ENCODE results near the gene B3GAT1.
"Not testable (repeated sequence)": the region's sequence is repeated elsewhere in the genome, so short reads cannot be mapped to it uniquely, and the experiment has no call there.

Gene B3GAT1, protein sequence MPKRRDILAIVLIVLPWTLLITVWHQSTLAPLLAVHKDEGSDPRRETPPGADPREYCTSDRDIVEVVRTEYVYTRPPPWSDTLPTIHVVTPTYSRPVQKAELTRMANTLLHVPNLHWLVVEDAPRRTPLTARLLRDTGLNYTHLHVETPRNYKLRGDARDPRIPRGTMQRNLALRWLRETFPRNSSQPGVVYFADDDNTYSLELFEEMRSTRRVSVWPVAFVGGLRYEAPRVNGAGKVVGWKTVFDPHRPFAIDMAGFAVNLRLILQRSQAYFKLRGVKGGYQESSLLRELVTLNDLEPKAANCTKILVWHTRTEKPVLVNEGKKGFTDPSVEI

DNA sequence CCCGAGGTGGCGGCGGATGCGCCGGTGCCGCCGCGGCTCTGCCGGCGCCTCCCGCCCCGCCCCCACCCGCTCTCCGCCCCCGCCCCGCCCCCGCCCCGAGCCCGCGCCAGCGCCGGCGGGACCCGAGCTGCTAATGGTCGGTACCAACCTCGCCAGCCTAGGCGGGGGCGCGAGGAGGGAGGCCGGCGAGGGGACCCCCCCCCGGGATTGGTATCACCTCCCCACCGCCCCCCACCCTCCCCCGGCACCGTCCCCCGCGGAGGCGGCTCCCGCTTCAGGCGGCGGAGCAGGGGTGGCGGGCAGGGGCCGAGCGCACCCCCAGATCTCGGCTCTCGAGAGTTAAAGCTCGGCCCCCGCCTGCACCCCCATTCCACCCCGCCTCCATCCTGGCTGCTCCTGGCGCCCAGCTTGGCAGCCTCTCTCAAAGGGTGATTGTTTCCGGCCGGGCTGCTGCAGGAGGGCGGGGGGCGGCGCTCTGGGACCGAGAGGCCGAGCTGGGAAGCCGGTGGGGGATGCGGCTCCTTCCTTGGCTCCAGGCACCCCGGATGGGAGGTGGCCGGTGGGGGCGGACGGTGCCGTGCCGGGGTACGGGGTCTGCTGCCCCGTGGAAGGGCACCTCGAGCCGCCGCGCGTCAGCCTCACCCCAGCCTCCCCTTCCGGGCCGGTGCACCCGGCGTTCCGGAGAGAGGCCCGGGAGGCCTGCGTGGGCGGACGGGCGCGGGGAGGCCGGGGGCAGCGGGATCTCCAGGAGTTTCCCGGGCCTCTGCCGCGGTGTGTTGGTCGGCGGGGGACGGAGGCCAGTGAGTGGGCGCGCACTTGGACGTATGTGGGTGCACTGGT lies at the start of gene B3GAT1:
Gene B3GAT1, minus strand, starts transcription at position 40 of the 840 bp plus-strand sequence. CDS start 24,583 bp downstream, outside the sequence.
- TF ChIP-seq, protein P1, sequence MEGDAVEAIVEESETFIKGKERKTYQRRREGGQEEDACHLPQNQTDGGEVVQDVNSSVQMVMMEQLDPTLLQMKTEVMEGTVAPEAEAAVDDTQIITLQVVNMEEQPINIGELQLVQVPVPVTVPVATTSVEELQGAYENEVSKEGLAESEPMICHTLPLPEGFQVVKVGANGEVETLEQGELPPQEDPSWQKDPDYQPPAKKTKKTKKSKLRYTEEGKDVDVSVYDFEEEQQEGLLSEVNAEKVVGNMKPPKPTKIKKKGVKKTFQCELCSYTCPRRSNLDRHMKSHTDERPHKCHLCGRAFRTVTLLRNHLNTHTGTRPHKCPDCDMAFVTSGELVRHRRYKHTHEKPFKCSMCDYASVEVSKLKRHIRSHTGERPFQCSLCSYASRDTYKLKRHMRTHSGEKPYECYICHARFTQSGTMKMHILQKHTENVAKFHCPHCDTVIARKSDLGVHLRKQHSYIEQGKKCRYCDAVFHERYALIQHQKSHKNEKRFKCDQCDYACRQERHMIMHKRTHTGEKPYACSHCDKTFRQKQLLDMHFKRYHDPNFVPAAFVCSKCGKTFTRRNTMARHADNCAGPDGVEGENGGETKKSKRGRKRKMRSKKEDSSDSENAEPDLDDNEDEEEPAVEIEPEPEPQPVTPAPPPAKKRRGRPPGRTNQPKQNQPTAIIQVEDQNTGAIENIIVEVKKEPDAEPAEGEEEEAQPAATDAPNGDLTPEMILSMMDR (IDR thresholded peaks at IDR 0.05; ENCODE audit: low read depth, low read length) = no peak
- in situ Hi-C loops (cut with HindIII; ENCODE audit: low sequenced_read_pairs) = no loop called here
- DNase-seq (ENCODE audit: low read depth, low spot score) = no peak
- no peak within 1 kb of the TSS for H3K4me3 ChIP-seq (ENCODE audit: low read depth, low read length)

DNA sequence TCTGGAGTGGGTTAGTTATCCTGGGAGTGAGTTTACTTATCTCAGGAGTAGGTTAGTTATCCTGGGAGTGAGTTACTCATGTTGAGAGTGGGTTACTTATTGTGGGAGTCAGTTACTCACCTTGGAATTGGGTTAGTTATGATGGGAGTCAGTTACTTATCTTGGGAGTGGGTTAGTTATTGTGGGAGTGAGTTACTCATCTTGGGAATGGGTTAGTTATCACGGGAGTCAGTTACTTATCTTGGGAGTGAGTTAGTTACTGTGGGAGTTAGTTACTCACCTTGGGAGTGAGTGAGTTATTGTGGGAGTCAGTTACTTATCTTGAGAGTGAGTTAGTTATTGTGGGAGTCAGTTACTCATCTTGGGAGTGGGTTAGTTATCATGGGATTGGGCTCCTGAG lies 49.6 kb upstream of the B3GAT1 start:
- in situ Hi-C loops (cut with HindIII; ENCODE audit: low sequenced_read_pairs) = no loop called here
- H3K4me3 ChIP-seq (ENCODE audit: low read depth, low read length) = no peak overlapping the region
- TF ChIP-seq, protein P1 (IDR thresholded peaks at IDR 0.05; ENCODE audit: low read depth, low read length) = no peak
- DNase-seq (ENCODE audit: low read depth, low spot score) = no peak

DNA sequence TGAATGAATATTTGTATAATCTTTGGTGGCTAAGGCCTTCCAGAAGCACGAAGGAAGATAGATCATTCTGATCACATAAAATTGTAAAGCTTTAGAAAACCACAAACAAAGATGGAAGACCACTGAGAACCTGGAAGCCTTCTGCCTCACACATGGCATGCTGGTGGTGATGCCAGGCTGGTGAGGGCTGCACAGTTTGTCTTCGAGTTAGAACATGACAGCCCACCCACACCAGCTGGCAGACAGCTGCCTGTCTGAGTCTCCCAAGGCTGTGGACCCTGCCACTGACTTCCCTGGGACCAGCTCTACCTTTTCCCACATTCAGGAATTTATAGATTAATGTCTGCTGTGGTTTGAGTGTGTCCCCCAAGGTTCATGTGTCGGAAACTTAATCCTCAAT lies 48.8 kb upstream of the B3GAT1 start:
- in situ Hi-C loops (cut with HindIII; ENCODE audit: low sequenced_read_pairs) = no loop called here
- no peak for DNase-seq (ENCODE audit: low read depth, low spot score)
- TF ChIP-seq, protein P1 (IDR thresholded peaks at IDR 0.05; ENCODE audit: low read depth, low read length) = no peak
- H3K4me3 ChIP-seq (ENCODE audit: low read depth, low read length) = no peak overlapping the region

DNA sequence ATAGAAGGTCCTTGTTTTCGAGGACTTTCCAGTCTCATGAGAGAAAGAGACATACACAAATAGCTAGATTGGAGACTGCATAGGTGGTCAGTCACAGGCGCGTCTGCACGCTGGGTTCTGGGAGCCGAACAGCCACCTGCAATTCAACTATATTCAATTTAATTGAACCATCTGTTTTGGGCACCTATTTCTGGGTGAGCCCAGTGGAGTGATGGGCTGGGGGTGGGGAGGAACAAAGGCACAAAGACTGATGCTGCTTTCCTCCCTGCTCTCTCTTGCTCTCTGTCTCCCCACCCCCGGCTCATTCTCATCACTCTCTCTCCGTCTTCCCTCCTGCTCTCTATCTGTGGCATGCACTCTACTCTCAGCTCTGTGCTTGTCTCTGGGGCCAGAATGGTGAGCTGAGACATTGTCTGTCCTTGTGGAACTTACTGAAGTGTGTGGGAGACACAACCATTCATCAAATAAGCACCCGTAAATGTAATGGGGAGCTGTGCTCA lies 48.1 kb upstream of the B3GAT1 start:
- in situ Hi-C loops (cut with HindIII; ENCODE audit: low sequenced_read_pairs) = no loop called here
- H3K4me3 ChIP-seq (ENCODE audit: low read depth, low read length) = no peak overlapping the region

DNA sequence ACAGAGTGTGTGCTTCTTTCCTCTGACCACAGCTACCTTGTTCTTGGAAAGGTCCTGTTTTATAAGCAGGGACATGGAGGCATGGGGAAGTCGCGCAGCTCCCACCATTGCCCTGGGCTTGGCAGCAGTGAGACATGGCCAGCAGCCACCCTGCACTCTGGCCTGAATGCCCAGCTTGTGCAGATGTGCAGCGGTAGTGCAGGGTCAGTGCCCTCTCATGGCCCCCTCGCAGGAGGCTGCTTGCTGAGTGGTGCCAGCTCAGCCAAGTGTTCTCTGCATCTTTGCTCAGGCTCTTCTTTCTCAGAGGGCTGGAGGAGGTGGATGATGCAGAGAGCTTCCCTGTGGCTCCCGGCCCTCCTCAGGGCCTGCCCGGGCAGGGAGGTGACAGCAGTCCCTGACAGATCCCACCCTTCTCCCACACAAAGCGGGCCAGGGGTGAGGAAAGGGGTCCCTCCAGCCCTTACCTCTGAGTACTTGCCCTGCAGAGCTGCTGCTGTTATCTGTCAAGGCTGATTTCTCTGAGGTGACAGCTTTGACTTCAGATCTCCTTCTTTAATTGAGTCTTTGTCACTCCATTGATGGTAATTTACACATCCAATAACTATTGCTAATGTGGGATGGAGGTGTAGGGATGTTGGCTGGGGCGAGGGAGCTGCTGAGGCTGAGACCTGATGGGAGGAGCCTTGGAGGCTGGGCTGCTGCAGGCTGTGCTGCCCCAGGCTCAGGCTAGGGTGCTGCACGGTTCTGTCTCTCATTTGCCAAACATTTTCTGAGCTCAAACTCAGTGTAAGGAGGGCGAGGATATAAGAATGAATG lies 47.4 kb upstream of the B3GAT1 start:
- DNase-seq (ENCODE audit: low read depth, low spot score) = no peak
- no peak overlapping the region for H3K4me3 ChIP-seq (ENCODE audit: low read depth, low read length)
- in situ Hi-C loops (cut with HindIII; ENCODE audit: low sequenced_read_pairs) = no loop called here
- TF ChIP-seq, protein P1 (IDR thresholded peaks at IDR 0.05; ENCODE audit: low read depth, low read length) = no peak

More for the DNA sequence above, 48.1 kb upstream of the B3GAT1 start:
- no peak for DNase-seq (ENCODE audit: low read depth, low spot score)
- TF ChIP-seq, protein P1 (IDR thresholded peaks at IDR 0.05; ENCODE audit: low read depth, low read length) = no peak

DNA sequence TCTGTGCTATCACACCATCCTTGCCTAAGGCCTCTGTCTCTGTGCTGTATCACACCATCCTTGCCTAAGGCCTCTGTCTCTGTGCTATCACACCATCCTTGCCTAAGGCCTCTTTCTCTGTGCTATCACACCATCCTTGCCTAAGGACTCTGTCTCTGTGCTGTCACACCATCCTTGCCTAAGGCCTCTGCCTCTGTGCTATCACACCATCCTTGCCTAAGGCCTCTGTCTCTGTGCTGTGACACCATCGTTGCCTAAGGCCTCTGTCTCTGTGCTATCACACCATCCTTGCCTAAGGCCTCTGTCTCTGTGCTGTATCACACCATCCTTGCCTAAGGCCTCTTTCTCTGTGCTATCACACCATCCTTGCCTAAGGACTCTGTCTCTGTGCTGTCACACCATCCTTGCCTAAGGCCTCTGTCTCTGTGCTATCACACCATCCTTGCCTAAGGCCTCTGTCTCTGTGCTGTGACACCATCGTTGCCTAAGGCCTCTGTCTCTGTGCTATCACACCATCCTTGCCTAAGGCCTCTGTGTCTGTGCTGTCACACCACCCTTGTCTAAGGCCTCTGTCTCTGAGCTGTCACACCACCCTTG lies 45.5 kb upstream of the B3GAT1 start:
- H3K4me3 ChIP-seq (ENCODE audit: low read depth, low read length); DNase-seq (ENCODE audit: low read depth, low spot score); in situ Hi-C loops (cut with HindIII; ENCODE audit: low sequenced_read_pairs): not testable (repeated sequence)
